ENCODE data around the gene SLC35A2. TPM values are rescaled to one million over a fixed set of nuclear protein-coding genes. Genes with fewer than 3 reads are reported as not detected.

Gene SLC35A2
- total and polyA plus RNA-seq, 4 donors: 10.4 to 27.9 (median 20.5) TPM

- H3K4me1 ChIP-seq (ENCODE audit: control insufficient read depth, insufficient read depth, low read length): no peaks in the 10 kb centered on the region
- no peaks in the 10 kb centered on the region for H3K27me3 ChIP-seq (ENCODE audit: control insufficient read depth, insufficient read depth, low read length)
- DNase-seq (ENCODE audit: low read depth in 4 of 6, low spot score in 6 of 6): no peak
- H3K36me3 ChIP-seq (ENCODE audit: control insufficient read depth, insufficient read depth, low read length): peaks cover 4% of the 10 kb centered on the region
- no peaks in the 10 kb centered on the region for H3K9me3 ChIP-seq (ENCODE audit: control insufficient read depth, insufficient read depth, low read length)
- H3K4me3 ChIP-seq (ENCODE audit: low read depth, low read length): no peak overlapping the region
- H3K27ac ChIP-seq (ENCODE audit: low read depth, low read length): no peak overlapping the region
- 79% methylated on average over 2 of the region's 2 CpGs for WGBS (ENCODE audit: insufficient coverage)
Observed at GRCh38 chrX:48942895-48943294, 31.4 kb upstream of the SLC35A2 start.

GRCh38 chrX:48940404-48940955 is 29.0 kb upstream of the SLC35A2 start:
- no peaks in the 10 kb centered on the region for H3K4me1 ChIP-seq (ENCODE audit: control insufficient read depth, insufficient read depth, low read length)
- H3K27ac ChIP-seq (ENCODE audit: low read depth, low read length): no peak overlapping the region
- H3K36me3 ChIP-seq (ENCODE audit: control insufficient read depth, insufficient read depth, low read length): peaks cover 4% of the 10 kb centered on the region
- no peak for DNase-seq (ENCODE audit: low read depth in 4 of 6, low spot score in 6 of 6)
- H3K9me3 ChIP-seq (ENCODE audit: control insufficient read depth, insufficient read depth, low read length): no peaks in the 10 kb centered on the region
- H3K4me3 ChIP-seq (ENCODE audit: low read depth, low read length): no peak overlapping the region
- no peaks in the 10 kb centered on the region for H3K27me3 ChIP-seq (ENCODE audit: control insufficient read depth, insufficient read depth, low read length)
- WGBS (ENCODE audit: insufficient coverage): 83% methylated on average over 1 of the region's 2 CpGs

GRCh38 chrX:48939524-48940228 is 28.2 kb upstream of the SLC35A2 start:
- no peaks in the 10 kb centered on the region for H3K4me1 ChIP-seq (ENCODE audit: control insufficient read depth, insufficient read depth, low read length)
- no peak for DNase-seq (ENCODE audit: low read depth in 4 of 6, low spot score in 6 of 6)
- no peaks in the 10 kb centered on the region for H3K27me3 ChIP-seq (ENCODE audit: control insufficient read depth, insufficient read depth, low read length)

GRCh38 chrX:48938721-48939425 is 27.4 kb upstream of the SLC35A2 start:
- Histone ChIP-seq H3K27ac (ENCODE audit: low read depth, low read length) (no peak overlapping the region), H3K36me3 (ENCODE audit: control insufficient read depth, insufficient read depth, low read length) (peaks cover 9% of the 10 kb centered on the region), H3K4me3 (ENCODE audit: low read depth, low read length) (no peak overlapping the region), H3K4me1 (ENCODE audit: control insufficient read depth, insufficient read depth, low read length) (no peaks in the 10 kb centered on the region), H3K9me3 (ENCODE audit: control insufficient read depth, insufficient read depth, low read length) (no peaks in the 10 kb centered on the region), H3K27me3 (ENCODE audit: control insufficient read depth, insufficient read depth, low read length) (no peaks in the 10 kb centered on the region)
- DNase-seq (ENCODE audit: low read depth in 4 of 6, low spot score in 6 of 6): no peak
- WGBS (ENCODE audit: insufficient coverage): 47% methylated on average over 1 of the region's 1 CpG

More at GRCh38 chrX:48939524-48940228, 28.2 kb upstream of the SLC35A2 start:
- WGBS (ENCODE audit: insufficient coverage): 71% methylated on average over 2 of the region's 3 CpGs
- H3K36me3 ChIP-seq (ENCODE audit: control insufficient read depth, insufficient read depth, low read length): peaks cover 4% of the 10 kb centered on the region
- H3K4me3 ChIP-seq (ENCODE audit: low read depth, low read length): no peak overlapping the region
- no peak overlapping the region for H3K27ac ChIP-seq (ENCODE audit: low read depth, low read length)
- no peaks in the 10 kb centered on the region for H3K9me3 ChIP-seq (ENCODE audit: control insufficient read depth, insufficient read depth, low read length)

GRCh38 chrX:48937054-48937907 is 25.8 kb upstream of the SLC35A2 start:
- DNase-seq (ENCODE audit: low read depth in 4 of 6, low spot score in 6 of 6): no peak
- no peaks in the 10 kb centered on the region for H3K27me3 ChIP-seq (ENCODE audit: control insufficient read depth, insufficient read depth, low read length)
- 37% methylated on average over 8 of the region's 9 CpGs for WGBS (ENCODE audit: insufficient coverage)
- H3K9me3 ChIP-seq (ENCODE audit: control insufficient read depth, insufficient read depth, low read length): no peaks in the 10 kb centered on the region
- peaks cover 11% of the 10 kb centered on the region for H3K36me3 ChIP-seq (ENCODE audit: control insufficient read depth, insufficient read depth, low read length)
- no peak overlapping the region for H3K27ac ChIP-seq (ENCODE audit: low read depth, low read length)
- H3K4me1 ChIP-seq (ENCODE audit: control insufficient read depth, insufficient read depth, low read length): no peaks in the 10 kb centered on the region
- H3K4me3 ChIP-seq (ENCODE audit: low read depth, low read length): no peak overlapping the region

- DNase-seq (ENCODE audit: low read depth in 4 of 6, low spot score in 6 of 6): no peak
- H3K4me1 ChIP-seq (ENCODE audit: control insufficient read depth, insufficient read depth, low read length): no peaks in the 10 kb centered on the region
- H3K9me3 ChIP-seq (ENCODE audit: control insufficient read depth, insufficient read depth, low read length): no peaks in the 10 kb centered on the region
- no peak overlapping the region for H3K4me3 ChIP-seq (ENCODE audit: low read depth, low read length)
- H3K36me3 ChIP-seq (ENCODE audit: control insufficient read depth, insufficient read depth, low read length): peaks cover 11% of the 10 kb centered on the region
- 91% methylated on average over 7 of the region's 8 CpGs for WGBS (ENCODE audit: insufficient coverage)
- H3K27ac ChIP-seq (ENCODE audit: low read depth, low read length): no peak overlapping the region
- H3K27me3 ChIP-seq (ENCODE audit: control insufficient read depth, insufficient read depth, low read length): no peaks in the 10 kb centered on the region
Observed at GRCh38 chrX:48936429-48937053, 25.1 kb upstream of the SLC35A2 start.

- DNase-seq (ENCODE audit: low read depth in 4 of 6, low spot score in 6 of 6): no peak
- H3K9me3 ChIP-seq (ENCODE audit: control insufficient read depth, insufficient read depth, low read length): peaks cover 2% of the 10 kb centered on the region
- H3K27me3 ChIP-seq (ENCODE audit: control insufficient read depth, insufficient read depth, low read length): no peaks in the 10 kb centered on the region
- H3K36me3 ChIP-seq (ENCODE audit: control insufficient read depth, insufficient read depth, low read length): peaks cover 15% of the 10 kb centered on the region
- no CpG with 5 or more reads among the region's 1 CpG for WGBS (ENCODE audit: insufficient coverage)
- no peaks in the 10 kb centered on the region for H3K4me1 ChIP-seq (ENCODE audit: control insufficient read depth, insufficient read depth, low read length)
- no peak overlapping the region for H3K4me3 ChIP-seq (ENCODE audit: low read depth, low read length)
- no peak overlapping the region for H3K27ac ChIP-seq (ENCODE audit: low read depth, low read length)
Observed at GRCh38 chrX:48935301-48935670, 23.8 kb upstream of the SLC35A2 start.

- H3K9me3 ChIP-seq (ENCODE audit: control insufficient read depth, insufficient read depth, low read length): peaks cover 2% of the 10 kb centered on the region
- no peaks in the 10 kb centered on the region for H3K4me1 ChIP-seq (ENCODE audit: control insufficient read depth, insufficient read depth, low read length)
- H3K27ac ChIP-seq (ENCODE audit: low read depth, low read length): no peak overlapping the region
- no peak overlapping the region for H3K4me3 ChIP-seq (ENCODE audit: low read depth, low read length)
- 60% methylated on average over 1 of the region's 7 CpGs for WGBS (ENCODE audit: insufficient coverage)
- H3K27me3 ChIP-seq (ENCODE audit: control insufficient read depth, insufficient read depth, low read length): no peaks in the 10 kb centered on the region
- DNase-seq (ENCODE audit: low read depth in 4 of 6, low spot score in 6 of 6): no peak
- H3K36me3 ChIP-seq (ENCODE audit: control insufficient read depth, insufficient read depth, low read length): peaks cover 15% of the 10 kb centered on the region
Observed at GRCh38 chrX:48934581-48935300, 23.3 kb upstream of the SLC35A2 start.

Data from spinal cord (tissue), 10 donors.